GM21717 (cell line): ENCODE data around the gene CCDC12.

Experiments
- ATAC-seq: cut with Tn5 transposase; IDR thresholded peaks from one replicate; pipeline ENCODE4 v1.9.1; 2021; ENCODE audit warnings: mild to moderate bottlenecking, moderate library complexity; ENCODE audit not compliant: unreplicated experiment

Gene CCDC12

DNA sequence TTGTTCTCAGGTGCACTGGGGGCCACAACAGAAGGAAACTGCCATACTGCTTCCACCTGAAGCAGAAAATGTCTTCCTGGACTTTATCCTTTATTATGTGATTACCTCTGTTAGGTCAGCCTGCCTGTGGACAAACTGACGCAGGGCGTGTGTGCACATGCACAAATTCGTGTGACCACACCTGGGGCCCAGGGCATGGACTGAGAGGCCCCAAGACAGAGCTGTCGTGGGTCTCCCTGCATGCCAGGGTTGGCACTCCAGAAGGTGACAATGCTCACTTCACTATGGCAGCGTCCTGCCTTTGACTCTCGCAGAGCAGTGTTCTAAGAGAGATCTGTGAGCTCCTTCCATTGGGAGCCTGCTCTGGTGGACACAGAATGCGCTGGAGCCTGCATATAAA is 34.5 kb downstream of the CCDC12 start:
- ATAC-seq: no peak

DNA sequence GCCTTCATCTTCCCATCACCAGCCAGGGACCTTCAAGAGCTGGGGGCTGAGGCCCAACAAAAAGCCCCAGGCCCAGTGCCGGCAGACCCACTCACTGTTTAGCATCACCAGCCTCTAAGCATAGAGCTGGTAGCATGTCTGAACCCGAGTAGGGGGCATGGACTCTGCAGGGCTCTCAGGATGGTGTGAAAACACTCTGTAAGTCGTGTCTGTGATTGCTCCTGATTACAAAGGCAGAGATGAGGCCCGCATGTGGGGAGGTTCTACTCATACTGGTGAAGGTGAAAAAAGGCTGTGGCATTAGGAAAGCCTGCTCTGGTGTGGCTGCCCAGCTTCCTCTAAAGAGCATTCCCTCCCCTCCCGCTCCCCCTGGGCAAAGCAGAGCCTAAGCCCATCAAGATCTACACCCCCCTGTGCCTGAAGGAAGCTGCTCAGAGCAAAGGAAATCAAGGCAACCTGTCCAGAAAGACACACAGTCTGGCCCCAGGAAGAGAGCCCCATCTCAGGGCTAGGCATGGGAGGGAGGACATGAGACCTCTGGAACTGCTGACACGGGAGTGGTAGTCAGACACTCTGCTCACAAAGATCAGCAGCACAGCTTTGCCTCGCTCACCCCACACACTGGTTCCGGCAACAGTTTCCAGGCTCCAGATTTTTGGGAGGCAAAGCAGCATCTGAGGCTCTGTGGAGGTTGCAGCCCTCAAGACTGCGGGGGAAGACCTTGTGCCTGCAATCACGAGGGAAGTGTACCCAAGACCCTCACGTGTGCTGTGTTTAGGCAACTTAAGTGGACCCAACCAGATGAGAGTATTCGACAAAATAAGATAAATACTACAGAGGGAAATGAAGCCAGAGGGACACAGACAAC is 36.7 kb downstream of the CCDC12 start:
- no peak for ATAC-seq

DNA sequence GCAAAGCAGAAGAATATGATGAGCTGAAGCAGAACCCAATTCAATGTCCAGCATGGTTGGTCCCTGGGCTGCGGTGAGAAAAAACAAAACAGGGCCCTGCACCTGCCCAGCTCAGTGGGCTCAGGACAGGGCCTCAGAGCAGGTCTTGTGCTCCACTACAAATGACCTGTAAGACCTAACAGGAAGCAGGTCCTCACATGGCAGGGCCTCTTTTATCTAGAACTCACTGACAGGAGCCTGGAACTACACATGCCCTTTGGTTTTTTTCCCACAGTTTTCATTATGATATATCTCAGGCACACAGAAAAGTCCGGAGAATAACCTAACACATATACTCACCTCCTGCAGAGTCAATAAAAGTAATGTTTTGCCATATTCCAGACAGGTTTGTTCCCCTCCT is 38.4 kb downstream of the CCDC12 start:
- ATAC-seq: no peak

DNA sequence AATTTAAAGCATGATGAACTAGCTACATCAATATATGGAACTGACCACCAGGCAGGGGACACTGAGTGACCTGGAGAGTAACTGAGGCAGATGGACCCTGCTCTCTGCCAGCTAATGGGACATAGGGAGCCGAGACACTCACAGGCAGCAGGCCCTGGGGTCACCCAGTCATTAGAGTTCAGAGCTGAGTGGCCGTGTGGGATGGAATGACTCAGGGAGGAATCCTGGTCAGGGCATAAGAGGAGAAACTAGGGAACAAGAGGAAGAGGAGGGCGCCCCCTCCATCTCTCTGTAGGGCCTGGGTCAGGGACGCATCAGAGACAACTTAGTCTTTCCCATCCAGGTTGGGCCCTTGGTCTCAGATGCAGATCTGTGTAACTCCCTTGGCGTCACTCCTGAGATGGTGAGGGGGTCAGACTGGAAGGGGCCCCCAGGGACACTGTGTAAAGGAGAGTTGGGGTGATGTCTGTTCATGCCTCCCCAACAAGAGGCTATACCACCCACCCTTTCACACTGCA is 39.8 kb downstream of the CCDC12 start:
- ATAC-seq: no peak

DNA sequence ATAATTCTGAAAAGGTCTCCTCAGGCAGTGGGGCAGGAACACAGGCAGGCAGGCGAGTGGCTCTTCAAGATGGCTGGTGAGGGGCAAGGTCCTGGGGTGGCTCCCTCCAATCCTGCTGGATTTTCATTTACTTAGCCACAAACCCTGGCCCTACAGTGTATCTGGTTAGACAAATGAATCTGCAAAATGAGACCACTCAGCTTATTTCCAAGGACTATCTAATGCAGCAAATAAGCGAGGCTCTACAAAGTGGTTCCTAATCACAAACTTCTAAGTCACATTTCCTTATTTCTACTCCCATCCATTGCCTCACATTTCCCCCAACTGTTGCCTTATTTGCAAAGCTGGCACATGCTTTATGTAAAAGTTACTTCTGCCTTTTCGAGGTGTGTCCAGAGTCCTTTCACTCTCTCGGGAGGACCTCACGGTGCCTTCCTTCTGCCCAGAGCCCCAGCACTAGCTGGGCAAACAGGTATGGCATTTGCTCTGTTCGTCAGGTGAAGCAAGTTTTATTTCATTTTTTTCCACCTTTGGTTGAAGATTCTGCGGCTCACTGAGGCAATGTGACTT is 40.5 kb downstream of the CCDC12 start:
- ATAC-seq: no peak

DNA sequence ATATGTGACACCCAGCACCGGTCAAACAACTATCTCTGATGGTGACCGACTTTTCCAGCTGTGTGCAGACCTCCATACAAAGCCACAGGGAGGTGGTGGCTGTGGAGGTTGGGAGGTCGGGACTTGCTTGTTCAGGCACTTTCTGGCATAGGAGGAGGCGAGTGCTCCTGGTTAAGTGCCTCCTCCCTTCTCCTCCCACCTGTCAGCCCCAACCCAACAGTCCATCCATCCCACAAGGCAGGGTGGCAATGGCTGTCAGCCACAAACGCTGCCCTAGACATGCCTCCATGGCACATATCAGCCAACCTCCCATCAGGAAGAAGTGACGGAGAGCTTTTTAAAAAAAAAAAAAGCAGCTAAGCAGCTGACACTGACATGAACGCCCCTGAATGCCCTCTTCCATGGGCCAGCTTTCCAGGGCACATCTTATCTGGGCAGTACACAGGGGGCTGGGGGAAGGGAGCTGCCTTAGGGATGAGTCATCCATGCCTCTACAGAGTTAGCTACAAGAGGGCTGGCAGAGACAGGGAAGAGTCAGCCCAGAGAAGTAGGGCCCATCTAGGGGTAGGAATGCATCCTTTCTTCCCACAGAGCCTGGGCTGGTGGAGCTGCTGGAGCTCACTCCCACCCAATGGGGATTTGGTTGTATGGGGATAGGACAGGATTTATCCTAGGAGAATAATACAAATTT is 41.2 kb downstream of the CCDC12 start:
- no peak for ATAC-seq

DNA sequence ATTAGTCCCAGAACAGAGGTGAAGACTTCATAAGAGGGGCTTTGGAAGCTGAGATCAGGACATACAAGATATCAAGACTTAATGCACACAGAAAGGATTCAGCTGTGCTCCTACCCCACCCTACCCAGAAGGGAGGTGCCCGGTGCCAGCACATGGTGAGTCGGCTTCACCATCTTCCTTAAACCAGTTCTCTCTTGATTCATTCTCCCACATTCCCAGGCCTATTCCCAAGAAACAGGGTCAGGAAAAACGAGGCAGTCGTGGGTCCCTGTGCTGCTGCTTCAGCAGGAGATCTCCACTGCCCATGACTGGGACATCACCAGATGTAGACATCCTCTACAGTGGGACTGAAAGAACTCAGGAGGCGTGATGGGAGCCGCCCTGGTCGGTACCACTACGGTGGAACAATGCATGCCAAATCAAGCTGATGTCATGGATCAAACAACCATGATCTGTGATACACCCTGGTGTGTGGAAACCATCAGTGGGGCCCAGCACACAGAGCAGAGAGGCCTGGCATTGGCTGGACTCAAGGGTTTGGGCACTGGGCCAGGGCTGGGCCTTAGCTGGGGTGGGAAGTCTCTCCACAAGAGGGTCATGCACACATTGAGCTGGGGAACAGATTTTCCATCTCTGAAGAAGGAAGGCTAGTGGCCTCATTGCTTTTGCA is 41.9 kb downstream of the CCDC12 start:
- no peak for ATAC-seq

DNA sequence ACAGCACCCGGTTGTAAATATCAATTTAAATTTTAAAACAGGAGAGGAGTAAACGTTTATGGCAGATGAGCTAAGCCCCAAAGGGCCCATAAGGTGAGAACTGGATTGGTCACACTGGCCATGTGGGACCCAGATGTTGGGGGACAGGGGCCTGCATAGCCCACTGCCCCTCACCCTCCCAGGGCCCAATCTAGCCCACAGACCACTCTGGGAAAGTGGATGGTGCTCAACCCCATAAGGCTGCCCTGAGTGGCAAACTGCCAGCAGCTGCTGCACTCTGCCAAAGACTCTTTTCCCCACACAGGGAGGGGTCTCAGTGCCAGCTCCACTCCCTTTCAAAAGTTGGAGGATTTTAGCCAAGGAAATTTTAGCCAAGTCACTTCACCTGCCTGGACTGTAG is 42.5 kb downstream of the CCDC12 start:
- no peak for ATAC-seq

DNA sequence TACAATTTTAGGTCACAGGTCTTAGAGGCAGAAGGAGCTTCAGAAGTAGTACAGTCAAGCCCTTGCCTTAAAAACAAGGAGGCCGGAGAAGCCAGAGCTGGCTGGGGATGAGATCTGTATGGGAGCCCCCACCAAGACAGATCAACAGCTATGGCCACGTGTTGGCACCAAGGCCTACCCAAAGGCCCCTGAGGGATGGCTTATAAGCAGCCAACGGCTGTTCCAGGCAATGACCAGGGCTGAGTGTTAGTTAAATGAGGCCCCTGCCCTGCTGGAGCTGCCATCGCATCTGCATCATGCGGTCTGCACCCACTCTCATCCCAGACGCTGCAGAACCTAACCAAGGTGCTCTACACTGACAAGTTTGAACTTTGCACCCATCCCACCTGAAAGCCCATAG is 43.3 kb downstream of the CCDC12 start:
- no peak for ATAC-seq

DNA sequence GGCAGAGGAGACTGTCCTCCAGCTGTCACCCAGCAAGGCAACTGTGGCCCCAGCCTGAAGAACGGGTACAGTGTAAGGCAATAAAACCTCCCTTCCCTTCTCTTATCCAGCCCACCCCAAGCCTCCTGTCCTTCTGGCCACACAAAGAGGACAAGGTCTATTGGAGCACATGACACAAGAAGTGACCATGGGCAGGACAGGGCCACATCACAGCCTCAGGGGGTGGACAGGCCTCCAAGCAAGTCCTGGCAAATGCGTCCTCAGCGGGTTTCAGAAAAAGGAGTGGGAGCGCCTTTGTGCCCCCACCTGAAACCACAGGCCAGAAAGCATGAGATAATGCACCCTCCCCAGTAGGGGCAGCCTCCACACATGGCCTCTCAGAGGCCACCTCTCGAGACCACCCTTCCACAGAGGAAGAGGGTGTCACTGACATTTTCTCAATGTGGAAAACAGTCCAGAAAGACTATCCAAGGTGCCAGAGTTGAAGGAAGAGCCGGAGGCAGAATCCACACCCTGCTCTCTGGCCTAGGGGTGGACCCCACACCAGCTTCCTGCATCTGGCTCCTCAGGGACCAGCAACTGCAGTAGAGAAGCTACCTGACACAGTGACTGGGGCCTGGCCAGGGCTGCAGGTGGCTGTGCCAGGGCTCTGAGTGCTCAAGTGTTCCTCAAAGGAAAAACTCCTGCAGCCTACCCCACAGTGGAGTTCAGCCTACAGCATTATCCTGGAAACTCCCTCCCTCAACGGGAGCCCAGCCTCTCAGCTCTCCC is 43.9 kb downstream of the CCDC12 start:
- ATAC-seq: no peak

DNA sequence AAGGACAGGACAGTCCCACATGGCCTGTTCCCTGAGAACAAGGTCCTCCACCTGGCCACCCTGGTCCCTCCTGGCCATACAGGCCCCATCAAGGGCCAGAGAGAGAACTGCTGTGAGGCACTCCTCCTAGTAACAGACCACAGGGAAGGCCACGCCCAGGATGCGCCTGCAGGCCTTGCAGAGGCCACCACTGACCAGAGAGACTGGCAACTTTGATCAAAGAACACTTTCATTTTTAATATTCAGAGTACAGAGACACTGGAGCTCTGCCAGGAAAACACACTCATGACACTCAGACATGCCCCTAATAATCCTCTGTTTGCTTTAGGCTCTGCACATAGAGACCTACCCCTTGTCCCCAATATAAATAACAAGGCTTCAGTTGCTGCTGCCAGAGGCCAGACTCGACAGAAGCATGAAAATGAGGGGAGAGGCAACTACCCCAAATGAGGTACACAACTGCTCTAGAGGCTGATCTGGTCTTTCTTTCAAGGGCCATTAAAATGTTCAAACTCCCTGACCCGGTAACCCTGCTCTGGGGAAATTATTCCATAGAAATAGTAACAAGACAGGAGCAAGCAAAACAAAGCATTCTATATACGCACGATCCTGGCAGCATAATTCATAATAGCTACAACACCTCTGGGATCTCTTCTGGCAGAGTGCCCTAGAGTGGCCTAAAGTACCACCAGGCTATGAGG is 44.8 kb downstream of the CCDC12 start:
- no peak for ATAC-seq

DNA sequence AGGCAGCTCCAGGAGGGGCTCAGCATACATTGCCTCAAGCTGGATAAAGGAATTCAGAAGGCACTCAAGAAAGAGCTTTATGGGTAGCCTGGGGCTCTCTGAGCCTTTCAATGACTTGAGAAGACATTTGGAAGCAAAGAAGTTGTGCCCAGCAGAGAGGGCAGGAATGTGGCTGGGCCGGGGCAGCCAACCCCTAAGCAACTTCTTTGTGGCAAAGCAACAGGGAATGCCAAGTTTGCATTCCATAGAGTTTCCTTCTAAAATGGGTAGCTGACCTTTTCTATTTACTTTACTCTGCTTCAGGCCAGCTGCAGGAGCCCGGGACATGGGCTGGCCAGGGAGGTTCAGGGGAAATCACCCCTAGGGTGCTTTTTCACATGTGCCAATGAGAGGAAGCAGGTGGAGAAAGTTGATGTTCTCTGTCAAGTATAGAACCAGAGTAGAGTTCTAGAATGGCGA is 45.6 kb downstream of the CCDC12 start:
- ATAC-seq: no peak

DNA sequence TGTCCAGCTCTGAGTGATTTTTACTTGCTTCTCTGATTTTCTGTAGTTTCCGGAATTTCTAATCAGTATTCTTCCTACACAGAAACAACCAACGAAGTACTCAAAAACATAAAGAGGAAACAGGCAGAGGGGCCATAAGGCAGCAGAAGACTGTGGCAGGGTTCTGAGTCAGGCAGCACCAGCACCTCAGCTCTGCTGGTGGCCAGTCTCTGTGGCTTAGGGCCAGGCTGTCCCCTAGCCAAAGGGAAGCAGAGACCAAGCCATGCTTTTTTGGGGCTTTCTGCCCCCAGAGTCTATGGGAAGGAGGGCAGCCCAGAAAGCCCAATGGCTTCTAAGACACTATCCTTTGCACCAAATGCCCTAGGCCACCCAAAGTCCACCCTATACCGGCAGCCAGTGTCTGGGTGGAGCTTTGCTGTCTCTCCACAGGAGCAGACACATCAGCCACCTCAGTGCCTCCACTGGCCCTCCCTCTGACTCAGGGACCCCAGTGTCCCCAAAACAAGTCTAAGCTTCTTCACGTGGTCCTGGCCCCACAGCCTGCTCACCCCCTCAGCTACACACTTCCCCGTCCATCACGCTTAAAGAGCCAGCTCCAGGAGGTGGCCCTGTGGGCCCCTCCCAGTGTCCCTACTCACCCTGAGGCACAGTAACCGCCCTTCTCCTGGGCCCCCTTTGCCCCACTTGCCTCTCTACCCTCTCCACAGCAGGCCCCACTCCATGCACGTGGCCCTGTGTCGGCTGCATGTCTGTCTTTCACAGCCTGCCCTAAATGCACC is 46.2 kb downstream of the CCDC12 start:
- ATAC-seq: no peak

DNA sequence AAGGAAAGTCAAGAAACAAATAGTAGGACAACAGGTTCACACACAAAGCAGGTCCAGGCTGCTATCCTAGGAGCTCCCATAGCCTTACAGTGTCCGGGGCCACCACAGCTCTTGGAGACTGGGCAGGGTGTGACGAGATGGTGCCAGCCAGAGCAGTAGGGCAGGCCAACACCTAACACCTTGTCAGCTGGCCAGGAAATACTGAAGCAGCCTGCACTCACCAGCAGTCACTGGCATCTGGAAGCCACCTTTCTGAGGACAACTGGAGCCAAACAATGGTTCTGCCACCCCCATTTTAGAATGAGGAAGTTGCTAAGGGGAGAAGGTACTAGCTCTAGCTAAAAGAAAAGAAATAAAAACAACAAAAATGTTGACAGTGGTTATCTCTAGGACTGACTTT is 47.2 kb downstream of the CCDC12 start:
- no peak for ATAC-seq

DNA sequence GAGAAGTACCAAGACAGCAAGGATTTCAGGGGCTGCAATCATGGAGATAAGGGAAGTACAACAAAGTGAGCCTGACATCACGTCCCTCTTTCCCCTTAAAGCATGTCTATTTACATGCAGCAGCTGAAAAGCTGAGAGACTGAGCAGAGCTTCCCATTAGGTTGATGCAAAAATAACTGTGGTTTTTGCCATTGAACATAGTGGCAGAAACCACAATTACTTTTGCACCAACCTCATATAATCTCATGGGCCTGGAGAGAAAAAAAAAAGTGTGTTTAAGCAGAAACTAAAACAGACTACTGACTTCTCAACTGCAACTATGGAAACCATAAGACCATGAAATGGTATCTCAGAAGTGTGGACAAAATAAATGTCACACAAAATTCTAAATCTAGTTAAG is 48.3 kb downstream of the CCDC12 start:
- ATAC-seq: no peak

DNA sequence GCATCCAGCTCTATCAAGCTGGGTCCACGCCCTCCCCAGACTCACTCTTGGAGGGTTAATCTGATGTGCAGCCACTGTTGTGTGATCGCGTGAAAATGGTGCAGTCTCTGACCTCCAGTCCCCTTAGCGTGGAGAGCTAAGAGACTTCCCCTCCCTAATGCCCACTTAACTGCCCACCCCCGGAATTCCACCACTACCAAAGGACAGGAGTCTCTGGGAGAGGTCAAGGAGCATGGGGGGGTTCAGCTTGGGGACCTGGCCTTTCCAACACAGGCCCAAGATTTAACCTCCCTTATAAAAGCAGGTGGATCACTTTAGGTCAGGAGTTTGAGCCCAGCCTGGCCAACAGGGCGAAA is 48.8 kb downstream of the CCDC12 start:
- no peak for ATAC-seq

DNA sequence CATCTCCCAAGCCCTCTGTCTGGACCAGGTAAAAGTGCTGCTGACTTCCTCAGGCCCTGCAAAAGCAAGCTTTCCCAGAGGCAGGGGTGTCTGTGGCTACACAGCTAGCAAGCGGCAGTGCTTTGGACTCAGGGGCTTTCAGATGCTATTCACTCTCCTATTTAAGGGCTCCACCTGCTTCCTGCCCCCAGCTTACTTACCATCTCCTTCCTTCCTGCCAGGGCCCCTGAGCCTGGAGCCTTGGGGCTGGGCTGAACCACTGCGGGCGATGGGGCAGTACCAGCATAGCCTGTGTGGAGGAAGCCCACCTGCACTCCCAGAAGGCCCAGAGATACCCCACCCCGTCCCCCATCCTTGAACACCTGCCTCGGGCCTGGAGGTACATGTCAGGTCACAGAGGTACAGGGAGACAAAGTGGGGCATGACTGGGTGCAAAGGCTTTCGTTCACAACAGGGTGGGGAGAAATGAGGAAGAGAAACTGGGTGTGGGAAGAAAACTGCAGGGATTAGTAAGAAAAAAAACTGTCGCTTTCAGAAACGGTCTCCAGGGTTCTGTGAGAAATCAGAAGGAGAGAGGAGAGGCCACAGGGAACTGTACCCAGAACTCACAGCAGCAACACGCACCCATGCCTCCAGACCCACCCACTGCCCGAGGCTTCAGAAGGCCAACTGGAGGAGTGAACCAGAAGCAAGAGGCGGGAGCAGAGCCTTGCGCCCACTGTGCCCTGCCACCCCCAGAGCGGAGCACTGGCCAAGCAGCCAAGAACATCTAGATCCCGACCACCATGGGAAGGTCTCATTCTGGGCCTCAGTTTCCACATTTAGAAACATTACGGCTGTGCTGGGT is 49.5 kb downstream of the CCDC12 start:
- peak; percentile 66 for ATAC-seq

DNA sequence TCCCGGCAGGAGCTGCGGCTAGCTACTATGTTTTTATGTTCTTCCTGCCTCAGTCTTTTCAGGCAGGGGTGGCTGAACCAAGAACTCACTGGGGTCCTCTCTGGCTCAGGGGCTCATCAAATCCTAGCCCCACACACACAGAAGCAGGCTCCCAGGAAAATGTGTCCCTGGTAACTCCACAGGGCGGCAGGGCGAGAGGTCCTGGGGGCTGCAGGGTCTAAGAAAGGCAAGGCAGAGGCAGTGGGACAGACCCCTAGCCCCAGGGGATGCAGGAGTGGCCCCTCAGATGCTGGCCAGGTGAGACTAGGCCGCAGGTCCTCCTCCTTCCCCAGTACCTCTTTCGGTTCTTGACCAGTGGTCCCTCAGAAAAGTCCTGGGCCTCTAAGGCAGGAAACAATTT is 50.1 kb downstream of the CCDC12 start:
- ATAC-seq: no peak
